Measurements from ENCODE around the gene FKBP15.
"Not testable (repeated sequence)": the region's sequence is repeated elsewhere in the genome, so short reads cannot be mapped to it uniquely, and the experiment has no call there.

Gene FKBP15

DNA sequence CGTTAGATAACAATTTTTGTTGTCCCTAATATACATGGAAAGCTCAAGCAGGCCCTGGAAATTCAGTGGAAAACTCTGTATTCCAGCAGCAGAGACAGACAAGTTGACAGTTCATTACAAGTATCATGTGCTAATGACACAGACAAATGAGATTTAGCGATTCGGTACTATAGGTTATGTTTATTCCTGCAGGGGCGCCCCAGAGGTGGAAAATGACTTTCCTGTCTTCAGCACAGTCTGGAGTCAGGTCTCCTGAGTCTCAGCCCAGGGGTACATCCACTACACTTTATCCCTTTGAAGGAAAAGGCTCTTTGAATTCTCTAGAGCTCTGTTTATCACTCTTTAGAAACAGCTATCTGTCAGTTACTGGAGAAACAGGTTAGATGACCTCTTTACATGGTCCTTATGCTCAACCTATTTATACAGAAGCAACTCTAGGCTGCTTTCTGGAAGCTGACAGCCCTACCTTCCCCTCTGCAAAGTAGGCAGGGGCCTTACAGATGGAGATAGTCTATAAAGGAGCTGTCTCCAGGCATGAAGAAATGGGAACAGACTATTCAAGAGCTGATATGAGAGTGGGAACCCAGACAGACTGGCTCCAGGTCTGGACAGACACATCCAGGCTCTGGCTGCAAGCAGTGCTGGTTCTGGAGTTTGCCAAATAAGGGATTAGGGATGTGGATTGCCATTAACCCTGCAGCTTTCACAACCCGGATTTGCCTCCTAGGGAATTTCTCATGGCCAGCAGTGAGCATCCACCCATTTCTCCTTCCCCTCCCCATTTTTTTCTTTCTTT is 77.4 kb downstream of the FKBP15 start:
- no peak for DNase-seq

- not testable (repeated sequence) for DNase-seq
Observed at GRCh38 chr9:113140896-113141295, 80.2 kb downstream of the FKBP15 start.

DNA sequence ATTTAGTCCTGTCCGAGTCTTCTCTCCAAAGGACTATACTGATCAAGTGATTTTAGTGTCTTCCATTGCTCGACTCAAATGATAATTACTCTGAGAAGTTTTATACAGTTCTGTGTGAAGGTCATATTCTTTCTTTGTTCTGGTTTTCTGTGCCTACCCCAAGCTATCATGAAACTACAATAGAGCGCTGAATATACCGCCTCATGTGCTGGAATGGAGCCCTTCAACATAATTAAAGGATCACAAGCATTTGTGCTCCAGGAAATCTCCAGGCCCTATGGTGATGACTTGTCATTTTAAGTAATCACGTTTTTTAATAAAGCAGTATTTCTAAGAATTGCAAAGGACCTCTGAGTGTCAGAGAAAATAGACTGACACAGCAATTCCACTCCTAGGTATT is 81.1 kb downstream of the FKBP15 start:
- DNase-seq, result no peak

DNA sequence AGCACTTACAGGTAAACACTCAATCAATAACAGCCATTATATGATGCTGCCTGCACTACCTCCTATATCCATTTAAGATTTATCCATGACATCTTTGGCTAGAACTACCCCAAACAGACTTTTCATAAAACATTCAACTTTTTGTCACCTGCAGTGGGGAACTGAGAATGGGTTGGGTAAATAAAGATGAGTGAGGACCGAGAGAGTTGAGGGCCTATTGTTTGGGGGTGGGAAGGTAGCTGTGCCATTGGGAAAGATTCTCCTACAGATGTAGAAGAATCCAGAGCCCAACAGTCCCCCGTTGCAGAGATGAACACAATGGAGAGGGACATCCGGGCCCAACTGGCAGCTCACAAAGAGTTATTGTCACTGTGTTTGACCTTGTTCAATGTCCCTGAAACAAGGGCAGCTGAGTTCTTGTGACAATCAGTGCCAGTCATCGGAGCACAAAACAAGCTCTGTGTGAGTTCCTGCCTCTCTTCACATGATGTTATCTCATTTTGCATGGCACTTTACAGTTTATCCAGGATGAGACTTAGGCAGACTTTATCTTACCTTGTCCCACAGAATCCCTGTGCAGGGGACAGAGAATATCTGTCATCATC is 81.8 kb downstream of the FKBP15 start:
- no peak for DNase-seq

GRCh38 chr9:113138760-113139159 is 82.3 kb downstream of the FKBP15 start:
- DNase-seq, result no peak

GRCh38 chr9:113137196-113138168 is 83.6 kb downstream of the FKBP15 start:
- no peak for DNase-seq

DNA sequence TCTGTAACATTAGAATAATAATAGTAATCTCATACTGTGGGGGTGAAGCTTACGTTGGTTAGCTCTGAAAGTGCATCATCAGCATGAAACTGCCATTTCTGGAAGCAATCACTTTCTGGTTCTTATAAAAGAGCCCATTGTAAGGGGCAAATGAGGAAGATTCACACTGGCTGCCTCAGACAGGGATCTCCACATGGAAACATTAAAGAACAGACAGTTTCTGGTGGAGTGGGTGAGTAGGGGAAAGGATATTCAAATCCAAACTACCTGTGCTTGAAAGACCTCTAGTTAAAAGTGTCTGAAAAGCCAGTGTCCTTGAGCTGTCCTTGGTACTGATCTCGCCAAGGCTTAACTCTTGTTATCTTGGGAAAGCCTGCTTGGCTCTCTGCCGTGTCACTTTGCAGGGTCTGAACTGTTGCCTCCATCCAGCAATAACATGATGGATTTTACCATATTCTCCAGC is 89.4 kb downstream of the FKBP15 start:
- no peak for DNase-seq

DNA sequence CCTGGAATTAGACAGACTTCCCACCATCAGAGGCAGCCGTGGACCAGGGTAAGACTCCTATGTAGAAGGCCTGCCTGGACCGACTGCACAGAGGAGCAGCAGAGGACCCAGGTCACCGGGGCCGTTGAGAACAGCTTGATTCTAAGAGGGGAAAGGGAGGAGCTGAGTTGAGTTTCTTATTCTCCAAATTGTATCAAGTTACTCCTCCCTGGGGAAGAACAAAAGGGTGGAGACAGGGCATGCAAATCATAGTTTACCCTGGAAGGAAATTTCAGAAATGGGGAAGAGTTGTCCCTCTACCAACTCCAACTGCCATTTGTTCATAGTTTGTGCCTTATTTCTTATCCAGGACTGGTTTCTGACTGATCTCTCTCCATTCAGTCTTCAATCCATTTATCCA is 91.2 kb downstream of the FKBP15 start:
- DNase-seq, result no peak

DNA sequence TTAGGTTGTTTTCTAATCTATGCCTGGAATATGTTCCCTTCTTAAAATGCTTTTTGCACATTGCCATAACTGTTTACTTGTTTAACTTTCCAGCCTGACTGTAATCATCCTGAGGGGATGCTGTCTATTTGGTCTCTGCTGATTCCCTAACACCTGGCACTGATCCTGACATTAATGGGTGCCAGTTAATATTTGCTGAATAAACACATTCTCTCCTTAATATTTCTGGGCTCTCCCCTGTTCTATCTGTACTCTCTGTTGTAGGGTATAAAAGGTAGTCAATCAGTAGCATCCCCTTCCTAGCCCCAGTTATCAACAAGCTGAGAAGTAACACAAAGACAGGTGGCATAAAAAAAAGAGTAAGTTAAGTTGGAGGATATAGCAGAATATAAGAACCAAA is 91.6 kb downstream of the FKBP15 start:
- DNase-seq, result no peak

- no peak for DNase-seq
Observed at GRCh38 chr9:113125386-113126035, 95.6 kb downstream of the FKBP15 start.

DNA sequence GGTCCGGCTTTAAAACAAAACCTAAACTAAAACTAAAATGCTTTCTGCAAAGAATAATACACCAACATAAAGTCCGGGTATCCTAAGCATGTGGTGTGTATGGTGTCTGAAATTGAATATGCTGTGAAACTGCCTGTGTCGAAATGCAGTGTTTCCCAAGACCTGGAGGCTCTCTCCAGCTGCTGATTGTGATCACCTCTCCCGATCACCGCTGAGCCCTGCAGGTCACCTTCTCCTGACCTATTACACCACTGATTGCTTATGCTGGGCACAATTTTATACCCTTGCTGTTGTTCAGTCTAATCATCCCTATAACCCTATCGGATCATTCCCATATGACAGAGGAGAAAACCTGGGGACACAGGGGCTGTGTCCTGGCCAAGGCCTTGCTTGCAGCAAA is 102.2 kb downstream of the FKBP15 start:
- not testable (repeated sequence) for DNase-seq

Data from DMS153 (cell line).